HG03354 (cell line): ENCODE results near the gene SCGB2A2.

ENCODE experiments used
- ATAC-seq: cut with Tn5 transposase; IDR thresholded peaks from one replicate; pipeline ENCODE4 v1.9.1; 2021; ENCODE audit warnings: mild to moderate bottlenecking; ENCODE audit not compliant: unreplicated experiment, poor library complexity, severe bottlenecking

Gene SCGB2A2

DNA sequence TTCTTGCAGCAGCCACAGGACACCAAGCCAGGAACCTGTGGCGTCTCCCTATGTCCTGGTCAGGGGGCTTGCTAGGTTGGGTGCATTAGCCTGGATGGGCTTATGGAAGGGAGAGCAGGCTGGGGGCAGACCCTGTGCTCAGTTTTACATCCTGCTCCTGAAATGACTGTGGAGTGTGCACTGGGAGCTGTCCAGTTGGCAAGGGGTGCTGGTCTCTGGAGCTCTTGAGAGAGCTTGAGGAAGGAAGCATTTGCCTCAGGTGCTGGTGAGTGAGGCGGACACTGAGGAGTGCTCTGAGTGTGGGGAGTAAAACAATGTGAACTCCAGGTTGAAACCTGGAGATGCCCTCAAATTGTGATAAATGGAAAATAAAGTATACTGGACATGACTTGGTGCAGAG is 25.5 kb downstream of the SCGB2A2 start:
- ATAC-seq: no peak

DNA sequence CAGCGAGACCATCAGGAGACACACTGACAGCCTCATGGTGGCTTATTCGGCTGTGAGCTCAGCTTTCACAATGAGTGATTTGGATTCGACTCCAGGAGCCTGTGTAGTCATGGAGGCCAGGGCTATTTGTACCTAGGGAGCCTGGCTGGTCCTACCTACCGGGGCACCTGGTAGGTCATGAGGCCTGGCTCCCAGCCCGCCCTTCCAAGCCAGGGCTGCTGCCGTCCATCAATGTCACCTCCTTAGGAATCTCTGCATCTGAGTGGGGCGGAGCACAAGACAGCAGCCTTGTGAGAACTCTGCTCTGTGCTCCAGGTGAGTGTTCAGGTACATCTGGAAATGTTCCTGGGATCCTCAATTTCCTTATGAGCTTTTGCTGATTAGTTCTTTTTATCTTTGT is 29.0 kb downstream of the SCGB2A2 start, which contains the start of gene SCGB1D4:
Gene SCGB1D4 (minus strand): TSS at position 101 of the 400 bp plus-strand sequence. CDS start 65 bp downstream, at position 36.
- no peak for ATAC-seq

DNA sequence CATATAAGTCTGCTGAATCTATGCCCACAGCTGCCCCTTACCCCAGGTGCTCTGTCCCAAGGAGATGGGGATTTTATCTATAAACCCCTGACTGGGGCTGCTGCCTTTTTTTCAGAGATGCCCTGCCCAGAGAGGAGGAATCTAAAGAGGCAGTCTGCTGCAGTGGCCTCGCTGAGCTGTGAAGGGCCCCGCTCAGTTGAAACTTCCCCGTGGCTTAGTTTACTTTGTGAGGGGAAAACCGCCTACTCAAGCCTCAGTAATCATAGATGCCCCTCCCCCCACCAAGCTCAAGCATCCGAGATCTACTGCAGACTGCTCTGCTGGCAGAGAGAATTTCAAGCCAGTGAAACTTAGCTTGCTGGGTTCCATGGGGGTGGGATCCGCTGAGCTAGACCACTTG is 36.3 kb downstream of the SCGB2A2 start:
- no peak for ATAC-seq

DNA sequence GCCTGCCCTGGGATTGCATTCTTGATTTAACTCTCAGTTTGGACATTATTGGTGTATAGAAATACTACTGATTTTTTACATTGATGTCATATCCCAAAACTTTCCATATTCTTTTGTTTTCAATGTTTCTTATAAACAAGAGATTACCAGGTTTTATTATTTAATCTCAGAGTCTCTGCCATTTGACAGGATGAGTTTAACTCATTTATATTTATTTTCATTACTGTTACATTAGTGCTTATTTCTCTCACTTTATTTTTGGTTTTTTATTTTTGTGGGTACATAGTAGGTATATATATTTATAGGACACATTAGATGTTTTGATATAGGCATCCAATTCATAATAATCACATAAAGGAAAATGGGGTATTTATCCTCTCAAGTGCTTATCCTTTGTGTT is 38.0 kb downstream of the SCGB2A2 start:
- ATAC-seq: no peak

DNA sequence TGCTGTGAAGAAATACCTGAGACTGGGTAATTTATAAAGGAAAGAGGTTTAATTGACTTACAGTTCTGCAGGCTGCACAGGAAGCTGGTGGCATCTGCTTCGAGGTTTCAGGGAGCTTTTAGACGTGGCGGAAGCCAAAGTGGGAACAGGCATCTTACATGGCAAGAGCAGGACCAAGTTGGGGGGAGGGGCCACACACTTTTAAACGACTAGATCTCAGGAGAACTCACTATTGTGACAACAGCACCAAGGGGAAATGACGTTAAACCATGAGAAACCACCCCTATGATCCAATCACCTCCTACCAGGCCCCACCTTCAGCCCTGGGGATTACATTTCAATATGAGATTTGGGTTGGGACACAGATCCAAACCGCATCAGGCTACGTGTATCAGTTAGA is 40.0 kb downstream of the SCGB2A2 start:
- no peak for ATAC-seq

DNA sequence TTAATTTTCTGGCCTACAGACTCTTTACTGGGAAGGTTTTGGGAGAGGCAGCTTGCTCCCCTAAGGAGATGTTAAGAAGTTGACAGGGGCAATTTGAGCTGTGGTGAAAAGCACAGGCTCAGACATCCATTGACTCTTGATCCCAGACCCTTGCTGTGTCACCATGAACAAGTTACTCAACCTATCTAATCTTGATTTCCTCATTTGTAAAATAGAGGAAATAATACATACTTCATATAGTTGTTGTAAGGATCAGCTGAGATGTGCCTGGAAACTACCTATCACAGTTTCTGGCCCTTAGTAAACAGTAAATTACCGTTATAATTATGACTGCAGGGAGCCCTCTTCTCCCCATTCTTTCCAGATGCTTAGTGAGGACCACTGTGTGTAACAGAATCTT is 45.5 kb downstream of the SCGB2A2 start:
- ATAC-seq: no peak

DNA sequence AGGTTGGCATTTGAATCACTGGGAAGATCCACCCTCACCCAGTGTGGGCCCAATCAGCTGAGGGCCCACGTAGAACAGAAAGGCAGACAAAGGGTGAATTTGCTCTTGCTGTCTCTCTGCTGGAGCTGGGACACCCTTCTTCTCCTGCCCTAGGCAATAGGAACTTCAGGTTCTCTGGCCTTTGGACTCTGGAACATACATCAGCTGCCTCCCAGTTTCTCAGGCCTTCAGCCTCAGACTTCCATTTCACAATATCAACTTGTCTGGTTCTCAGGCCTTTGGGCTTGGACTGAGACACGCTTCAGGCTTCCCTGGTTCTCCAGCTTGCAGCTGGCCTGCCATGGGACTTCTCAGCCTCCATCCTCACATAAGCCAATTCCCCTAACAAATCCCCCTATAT is 52.6 kb downstream of the SCGB2A2 start:
- ATAC-seq: no peak
